ENCODE data around the gene ZDHHC11B.

DNA sequence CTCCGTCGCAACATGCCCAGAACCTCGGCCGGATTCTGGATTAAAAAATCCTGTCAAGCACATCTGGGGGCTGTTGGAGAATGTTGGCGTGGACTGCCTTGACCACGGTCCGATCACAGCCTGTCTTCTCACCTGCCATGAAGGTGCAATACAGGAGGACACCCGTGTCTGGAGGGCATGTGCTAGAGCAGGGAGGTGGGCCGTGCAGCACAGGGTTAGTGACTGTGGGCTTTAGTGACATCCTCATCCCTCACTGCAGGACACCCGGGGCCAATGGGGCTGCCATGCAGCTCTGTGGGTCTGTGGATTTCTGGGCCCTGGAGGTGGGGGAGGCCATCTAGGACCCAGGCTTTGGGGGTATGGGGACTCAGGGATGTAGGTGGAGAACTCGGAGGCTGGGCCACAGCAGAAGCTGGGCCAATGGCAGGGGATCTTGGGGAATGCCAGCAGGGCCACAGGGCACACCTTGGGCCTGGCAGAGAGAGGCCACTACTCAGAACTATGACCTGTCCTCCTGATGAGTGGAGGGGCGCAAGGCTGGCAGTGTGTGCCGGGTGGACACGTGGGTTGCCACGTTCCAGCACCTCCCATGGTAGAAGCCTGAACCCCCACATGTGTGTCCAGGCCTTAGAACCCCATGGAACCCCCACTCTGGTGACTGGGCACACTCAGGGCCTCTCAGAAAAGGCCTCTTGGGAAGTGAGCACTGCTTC lies 23.3 kb downstream of the ZDHHC11B start:
- TF ChIP-seq CTCF (IDR thresholded peaks at IDR 0.05): no peak
- no peak for TF ChIP-seq POLR2A (IDR thresholded peaks at IDR 0.05)
